Measurements from ENCODE around the gene C2orf74.
"Not testable (repeated sequence)": the region's sequence is repeated elsewhere in the genome, so short reads cannot be mapped to it uniquely, and the experiment has no call there.

The C2orf74 gene

DNA sequence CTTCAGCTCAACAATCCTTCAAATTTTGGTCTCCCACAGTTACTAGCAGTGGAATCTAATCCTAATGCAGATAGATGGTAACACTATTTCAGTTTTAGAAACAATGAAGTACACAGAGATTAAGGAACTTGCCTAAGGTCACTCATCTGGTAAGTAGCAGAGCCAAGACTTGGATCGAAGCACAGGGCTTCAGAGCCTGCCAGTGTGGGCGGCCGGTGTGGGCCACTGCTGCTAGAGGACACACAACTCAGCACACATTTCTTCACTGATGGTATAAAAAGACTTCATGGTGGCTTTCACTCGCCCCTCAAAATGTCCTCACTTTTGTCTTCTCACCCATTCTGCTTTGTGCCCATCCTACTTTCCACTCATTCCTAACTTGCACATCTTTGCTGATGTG is 11.1 kb downstream of the C2orf74 start:
- DNase-seq (ENCODE audit: low read depth in 2 of 2): no peak

DNA sequence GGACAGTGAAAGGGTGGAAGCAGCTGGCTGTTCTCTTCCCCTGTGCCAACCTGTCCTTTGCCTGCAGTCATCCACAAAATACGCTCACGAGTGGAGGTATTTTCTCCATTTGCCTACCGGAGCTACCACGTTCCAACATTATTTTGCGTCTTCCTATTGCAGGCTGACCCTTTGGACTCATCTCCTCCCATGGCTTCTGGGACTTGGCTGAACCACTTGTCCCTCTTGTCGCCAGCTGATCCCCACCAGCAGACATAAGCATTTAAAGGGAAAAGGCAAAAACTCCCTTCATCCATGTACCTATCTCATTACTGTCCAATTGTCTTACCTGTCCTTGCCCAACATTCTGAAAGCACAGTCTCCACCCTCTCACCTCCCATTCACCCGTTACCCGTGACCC is 13.0 kb downstream of the C2orf74 start:
- DNase-seq (ENCODE audit: low read depth in 2 of 2): no peak

DNA sequence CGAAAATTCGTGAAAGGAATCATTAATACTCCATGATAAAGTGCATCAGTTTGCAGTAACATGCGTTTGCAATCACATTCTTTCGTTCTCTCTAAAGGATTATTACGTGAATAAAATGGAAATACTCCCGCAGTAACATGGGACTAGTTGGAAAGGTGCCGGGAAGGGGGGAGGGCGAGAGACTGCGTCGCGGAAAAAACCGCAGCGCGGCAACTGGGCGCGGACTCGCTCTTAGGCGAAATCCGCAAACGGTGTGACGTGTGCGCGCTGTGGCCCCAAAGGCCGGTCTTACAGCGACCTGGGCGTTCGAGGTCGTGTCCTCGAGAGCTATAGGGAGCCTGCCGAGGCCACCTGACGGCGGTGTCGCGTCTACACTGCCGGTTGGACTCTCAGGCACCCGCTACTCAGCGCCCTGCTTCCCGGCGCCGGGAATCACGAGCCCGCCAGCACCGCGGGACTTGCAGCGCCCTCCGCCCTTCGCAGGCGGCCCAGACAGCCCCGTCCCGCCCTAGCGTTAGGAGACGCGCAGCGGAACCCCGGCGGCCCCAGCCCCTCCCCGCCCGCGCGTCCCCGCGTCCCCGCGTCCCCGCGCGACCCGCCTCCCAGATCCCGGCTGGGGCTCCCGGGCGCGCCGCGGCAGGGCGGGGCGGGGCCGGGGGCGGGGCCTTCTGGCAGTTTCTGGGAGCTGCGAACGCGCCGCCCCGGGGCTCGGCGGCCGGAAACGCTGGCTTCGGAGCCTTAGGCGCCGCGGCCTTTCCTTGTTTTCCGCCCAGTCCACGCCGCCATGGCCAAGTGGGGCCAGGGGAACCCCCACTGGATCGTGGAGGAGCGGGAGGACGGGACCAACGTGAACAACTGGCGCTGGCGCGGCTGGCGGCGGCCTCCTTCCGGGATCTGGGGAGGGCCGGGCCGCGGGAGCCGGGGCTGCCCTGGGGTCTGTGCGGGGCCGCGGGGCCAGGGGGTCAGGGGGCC is 15.1 kb downstream of the C2orf74 start:
- peak; percentile 86 to 89 for DNase-seq (ENCODE audit: low read depth in 2 of 2)

DNA sequence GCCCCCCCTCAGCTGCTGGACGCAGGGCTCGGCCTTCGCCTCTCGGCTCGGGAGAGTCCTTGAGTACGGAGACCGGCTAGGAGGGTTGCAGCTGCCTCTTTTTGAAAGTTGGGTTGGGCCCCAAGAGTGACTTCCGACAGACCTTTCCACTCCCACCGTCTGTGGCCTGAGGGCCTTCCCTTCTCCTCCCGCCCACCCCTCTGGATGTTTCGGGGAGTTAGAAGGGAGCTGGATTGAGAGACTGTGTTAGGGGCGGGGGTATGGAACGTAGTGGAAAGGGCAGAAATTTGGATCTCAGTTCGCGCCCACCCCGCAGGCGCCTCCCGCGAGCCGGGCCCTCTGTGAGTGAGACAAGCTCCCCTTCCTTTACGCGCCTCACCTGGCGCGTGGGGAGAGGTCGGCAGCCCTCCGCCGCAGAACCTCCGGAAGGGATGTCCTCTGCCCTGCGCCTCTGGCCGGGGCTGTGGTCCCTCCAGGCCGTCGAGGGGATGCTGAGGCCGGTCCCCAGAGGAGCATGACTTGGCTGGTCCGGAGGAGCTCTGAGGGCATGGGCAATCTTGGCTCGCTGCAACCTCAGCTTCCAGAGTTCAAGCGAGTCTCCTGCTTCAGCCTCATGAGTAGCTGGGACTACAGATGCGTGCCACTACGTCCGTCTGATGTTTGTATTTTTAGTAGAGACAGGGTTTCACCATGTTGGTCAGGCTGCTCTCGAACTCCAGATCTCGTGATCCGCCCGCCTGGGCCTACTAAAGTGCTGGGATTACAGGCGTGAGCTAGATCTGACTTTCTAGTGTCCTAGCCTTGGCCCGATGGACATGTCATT is 15.9 kb downstream of the C2orf74 start:
- peak in 1 of 2 donors; percentile 11 for DNase-seq (ENCODE audit: low read depth in 2 of 2)

DNA sequence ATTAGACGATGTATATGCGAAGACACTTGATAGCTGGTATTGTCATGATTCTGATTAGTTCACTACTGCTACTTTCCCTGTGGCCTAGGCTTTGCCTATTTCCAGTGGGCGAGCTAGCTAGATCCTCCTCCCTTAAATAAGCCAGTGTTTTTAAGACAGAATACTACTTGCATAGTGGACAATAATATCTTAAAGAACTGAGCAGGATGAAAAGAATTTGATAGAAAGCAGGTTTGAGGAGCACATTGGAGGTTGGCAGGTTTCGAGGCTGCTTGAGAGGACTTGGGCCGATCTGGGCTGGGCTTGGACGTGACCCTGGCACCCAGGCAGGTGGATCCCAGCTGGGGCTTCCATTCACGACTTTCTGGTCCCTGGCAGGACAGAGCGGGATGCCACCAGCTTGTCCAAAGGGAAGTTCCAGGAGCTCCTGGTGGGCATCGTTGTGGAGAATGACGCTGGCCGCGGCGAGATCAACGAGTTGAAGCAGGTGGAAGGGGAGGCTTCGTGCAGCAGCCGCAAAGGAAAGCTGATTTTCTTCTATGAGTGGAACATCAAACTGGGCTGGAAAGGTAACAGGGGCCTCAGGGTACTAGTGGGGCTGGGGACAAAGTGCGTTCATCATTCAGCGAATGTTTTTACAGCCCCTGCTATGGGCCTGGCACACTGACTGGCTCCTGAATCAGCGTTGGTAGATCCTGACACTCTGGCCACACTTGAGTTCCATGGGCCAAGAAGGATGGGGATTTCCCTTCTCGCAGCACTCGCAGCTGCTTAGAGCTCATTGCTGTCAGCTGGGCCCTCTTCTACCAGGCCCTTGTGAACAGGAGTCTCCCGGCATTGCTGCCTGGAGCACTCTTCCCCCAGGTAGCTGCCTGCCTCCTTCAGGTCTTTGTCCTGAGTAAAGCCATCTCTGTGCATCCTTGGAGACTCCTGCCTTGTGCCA is 16.9 kb downstream of the C2orf74 start:
- no peak for DNase-seq (ENCODE audit: low read depth in 2 of 2)

DNA sequence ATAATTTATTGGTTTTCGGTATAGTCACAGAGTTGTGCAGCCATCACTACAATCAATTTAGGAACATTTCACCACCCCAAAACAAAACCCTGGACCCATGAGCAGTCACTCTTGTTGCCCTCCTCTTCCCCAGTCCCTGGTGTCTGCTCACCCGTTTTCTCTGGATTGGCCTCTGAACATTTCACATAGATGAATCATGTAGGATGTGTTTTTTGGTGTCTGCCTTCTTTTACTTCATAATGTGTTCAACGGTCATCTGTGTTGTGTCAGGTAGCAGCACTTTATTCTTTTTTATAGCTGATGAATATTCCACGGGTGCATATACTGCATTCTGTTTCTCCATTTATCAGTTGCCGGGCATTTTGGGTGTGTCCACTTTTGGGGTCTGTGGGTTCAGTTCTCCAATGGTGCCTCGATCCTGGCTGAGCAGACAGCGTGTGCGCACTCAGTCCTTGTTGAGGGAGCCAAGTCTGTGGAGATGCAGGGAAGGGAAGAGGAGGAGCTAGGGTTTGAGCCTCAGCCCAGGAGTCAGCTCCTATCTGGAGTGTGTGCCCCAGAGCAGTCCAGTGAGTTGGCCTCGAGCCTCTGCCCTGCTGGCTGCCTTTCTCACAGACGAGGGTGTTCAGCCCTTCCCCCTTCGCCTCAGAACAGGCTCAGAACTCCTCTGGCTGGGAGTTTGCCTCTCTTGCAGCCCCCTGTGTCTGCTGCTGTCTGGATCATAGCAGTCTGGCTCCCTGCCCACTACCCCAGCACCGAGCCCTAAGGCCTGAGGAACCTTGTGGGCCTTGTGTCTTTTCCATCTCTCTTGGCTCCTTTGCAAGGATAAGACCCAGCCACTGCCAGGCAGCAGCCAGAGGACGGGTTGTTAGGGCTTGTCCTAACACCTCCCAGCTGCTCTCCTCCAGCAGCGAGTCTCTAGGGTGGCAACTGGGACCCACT is 18.0 kb downstream of the C2orf74 start:
- no peak for DNase-seq (ENCODE audit: low read depth in 2 of 2)

DNA sequence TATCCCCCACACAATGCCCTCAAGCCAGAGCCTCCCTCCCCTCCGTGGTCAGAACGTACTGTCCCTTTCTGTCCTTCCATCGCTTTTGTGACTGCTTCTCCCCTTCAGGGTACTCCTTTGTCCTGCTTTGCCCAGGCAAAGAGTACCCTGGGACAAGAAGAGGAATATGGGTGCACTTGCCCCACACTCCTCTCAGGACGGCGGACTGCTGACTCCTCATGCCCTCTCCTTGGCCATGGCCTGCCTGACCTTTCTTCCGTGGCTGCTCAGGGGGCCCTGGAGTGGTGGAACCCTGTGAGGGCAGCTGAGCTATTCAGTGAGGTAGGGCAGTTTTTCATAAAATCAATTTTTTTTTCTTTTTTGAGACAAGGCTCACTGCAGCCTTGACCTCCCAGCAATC is 18.7 kb downstream of the C2orf74 start:
- no peak for DNase-seq (ENCODE audit: low read depth in 2 of 2)

DNA sequence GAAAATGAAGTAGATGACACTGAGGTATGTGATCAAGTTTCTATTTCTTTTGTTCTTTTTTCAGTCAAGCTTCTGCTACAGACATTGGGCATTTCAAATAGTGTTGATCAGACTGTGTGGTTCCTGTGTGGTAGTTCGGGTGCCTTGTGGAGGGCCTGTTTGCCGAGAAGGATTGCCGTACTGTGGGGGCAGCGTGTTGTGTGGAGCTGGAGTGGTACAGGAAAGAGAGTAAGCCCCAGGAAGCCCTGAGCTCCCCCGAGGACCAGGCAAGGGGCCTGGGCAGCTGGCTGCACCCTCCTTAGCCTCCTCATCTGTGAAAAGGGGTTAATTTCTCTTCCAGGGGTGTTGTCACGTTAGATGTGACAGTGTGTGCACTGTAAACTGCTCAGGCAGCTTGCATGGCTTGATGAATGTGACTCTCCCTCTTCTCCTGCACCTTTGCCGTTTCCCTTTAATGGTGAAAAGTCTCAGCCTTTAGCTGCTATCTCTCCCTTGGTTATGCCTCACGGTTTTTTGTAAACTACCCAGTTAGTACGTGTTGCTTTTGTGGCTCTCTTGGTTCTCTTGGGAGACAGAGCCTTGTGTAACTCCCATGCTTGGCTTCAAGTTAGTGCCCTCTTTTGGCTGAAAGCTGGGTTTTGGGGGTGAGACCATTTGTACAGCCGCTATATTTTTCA is 19.5 kb downstream of the C2orf74 start:
- no peak for DNase-seq (ENCODE audit: low read depth in 2 of 2)

DNA sequence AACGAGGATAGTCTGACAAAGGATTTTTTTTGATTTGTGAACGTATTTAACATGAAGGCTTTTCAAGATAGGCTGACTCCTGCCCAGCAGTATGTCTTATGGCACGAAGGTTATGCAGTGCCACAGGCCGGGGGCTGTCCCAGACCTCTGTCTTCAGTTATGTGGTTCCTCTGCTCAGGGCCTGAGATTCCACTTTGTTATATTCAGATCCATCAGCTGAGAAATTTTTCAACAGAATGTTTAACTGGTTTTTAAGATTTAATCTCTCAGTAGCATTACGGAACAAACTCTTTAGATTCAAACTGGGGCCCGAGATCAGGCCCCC is 20.0 kb downstream of the C2orf74 start:
- no peak for DNase-seq (ENCODE audit: low read depth in 2 of 2)

DNA sequence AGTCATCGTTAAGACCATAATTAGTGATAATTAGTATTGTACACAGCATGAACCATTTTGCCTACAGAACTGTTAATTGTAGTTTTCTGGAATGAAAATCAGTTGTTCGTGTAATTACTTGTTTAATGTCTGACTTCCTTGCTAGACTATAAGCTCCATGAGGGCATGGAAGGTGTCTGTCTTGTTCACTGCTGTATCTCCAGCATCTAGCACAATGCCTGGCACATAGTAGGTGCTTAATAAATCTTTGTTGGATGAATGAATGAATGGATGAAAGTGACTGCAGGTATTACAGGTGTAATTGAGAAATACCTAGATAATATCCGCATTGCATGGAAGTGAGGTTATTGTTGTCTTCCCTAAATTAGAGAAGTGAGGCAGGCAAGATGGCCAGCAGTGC is 21.8 kb downstream of the C2orf74 start:
- DNase-seq (ENCODE audit: low read depth in 2 of 2): no peak

DNA sequence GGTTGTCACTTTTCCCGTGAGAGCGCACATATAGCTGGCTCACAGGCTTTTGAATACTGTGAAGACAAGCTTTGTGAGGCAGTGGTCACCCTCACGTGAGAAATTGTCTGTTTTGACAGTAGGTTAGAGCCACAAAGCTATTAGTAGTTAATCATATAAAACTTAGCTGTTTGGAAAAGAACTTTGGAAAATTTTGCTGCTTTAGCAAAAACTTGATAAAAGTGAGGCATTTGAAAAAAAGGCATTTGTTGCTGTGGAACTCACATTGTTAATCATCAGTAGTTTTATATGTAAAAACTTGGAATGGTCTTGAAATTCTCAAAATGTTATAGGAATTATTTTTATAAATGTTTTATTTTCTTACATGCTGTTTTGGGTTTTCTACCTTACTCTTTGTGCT is 22.3 kb downstream of the C2orf74 start:
- DNase-seq (ENCODE audit: low read depth in 2 of 2): no peak

DNA sequence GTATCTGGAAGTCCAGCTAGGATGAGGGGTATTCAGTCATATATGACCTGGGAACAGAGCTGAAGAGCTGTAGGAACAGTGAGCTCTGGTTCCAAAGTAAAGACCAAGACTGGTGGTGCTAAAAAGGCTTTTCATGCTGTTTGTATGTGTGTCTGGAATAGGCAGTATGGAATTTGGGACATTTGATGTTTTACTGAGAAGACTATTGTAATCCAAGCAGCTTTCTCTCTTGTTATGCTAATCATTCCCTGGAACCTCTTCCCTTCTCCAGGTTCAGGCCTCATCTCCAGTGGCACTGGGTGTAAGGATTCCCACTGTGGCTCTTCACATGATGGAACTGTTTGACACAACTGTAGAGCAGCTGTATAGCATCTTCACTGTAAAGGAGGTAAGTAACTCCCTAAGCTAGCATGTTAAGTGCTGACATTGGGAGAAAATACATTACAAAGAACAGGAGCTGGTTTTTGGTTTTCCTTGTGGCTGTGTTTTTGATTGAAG is 23.3 kb downstream of the C2orf74 start:
- DNase-seq (ENCODE audit: low read depth in 2 of 2): no peak

DNA sequence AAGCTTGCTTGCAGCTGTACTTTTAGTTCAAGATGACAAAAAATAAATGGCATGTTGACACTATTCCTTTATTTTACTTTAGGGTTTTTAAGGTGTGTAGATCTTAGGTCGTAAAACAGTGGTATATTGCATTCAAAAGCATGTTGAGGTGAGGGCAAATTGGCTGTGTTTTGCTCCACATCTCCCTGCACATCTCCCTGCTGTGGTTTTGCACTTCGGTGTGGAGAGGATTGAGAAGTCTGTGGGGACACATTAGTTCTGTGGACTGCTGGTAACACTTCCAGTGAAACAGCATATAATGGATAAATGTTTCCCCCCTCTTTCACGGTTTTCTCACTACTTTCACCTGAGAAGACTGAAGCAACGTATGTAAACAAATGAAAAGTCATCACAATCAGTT is 25.1 kb downstream of the C2orf74 start:
- DNase-seq (ENCODE audit: low read depth in 2 of 2): no peak

DNA sequence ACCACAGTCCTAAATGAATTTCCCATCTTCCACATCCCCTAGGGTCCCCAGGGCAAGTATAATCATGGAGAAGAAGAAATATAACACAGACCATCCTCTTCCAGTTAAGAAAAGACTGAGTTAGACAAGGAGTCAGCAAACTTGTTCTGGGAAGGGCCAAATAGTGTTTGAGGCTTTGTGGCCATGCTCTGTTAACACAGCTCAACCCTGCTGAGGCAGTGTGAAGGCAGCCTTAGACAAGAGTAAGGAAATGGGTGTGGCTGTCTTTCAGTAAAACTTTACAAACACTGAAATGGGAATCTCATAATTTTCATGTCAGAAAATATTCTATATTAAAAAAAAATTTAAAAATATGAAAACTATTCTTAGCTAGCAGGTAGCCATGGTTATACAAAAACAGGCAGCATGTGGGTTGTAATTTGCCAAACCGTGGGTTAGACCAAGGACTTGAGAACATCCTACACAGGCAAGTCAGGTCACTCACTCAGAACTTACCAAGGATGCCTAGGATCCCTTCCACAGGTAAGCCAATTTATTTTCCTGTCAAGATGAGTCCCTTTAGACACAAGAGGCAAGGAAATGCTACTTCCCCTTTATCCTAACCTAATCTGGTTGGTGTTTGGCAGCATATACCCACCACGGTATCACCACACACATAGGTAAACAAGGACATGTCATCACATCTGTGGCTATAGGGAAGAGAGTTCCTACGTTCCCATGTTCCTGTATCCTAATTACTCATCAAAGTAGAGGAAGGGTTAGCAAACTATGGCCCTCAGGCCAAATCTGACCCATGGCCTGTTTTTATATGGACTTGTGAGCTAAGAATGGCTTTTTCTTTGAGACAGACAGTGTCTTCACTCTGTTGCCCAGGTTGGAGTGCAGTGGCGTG is 31.9 kb downstream of the C2orf74 start:
- no peak for DNase-seq (ENCODE audit: low read depth in 2 of 2)

DNA sequence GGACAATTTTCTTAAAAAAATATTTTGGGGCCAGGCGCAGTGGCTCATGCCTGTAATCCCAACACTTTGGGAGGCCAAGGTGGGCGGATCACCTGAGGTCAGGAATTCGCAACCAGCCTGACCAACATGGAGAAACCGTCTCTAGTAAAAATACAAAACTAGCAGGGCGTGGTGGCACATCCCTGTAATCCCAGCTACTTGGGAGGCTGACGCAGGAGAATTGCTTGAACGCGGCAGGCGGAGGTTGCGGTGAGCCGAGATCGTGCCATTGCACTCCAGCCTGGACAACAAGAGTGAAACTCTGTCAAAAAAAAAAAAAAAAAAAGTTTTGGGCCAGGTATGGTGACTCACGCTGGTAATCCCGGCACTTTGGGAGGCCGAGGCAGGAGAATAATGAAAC is 32.7 kb downstream of the C2orf74 start:
- not testable (repeated sequence) for DNase-seq (ENCODE audit: low read depth in 2 of 2)

DNA sequence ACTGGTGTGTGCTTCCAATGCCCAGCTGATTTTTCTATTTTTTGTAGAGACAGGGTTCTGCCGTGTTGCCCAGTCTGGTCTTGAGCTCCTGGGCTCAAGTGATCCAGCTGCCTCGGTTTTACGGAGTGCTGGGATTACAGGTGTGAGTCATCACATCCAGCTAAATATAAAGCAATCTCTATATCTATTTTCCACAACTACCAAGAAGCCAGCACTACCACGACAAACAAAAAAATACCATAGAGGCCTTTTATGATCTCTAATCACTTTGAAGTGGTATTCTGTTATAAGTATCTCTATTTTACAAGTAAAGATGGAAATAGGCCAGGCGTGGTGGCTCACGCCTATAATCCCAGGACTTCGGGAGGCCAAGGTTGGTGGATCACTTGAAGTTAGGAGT is 34.7 kb downstream of the C2orf74 start:
- DNase-seq (ENCODE audit: low read depth in 2 of 2): no peak

DNA sequence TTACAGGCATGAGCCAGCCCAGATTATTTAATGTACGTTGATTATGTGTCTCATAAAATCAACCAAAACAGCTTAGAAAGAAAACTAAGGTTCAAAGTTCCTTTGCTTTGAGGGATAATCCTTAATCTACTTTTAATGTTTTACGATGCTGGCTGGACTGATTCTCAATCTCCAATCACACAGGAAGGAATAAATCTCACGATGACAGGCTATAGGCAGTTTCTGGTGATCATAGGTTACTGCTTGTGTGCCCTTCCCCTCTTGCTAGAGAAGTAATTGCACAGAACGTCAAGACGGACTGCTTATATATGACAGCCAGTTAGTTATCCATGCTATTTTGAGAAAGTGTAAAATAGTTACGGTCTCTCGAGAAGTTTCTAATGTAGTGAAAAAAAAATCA is 43.1 kb downstream of the C2orf74 start:
- DNase-seq (ENCODE audit: low read depth in 2 of 2): no peak

DNA sequence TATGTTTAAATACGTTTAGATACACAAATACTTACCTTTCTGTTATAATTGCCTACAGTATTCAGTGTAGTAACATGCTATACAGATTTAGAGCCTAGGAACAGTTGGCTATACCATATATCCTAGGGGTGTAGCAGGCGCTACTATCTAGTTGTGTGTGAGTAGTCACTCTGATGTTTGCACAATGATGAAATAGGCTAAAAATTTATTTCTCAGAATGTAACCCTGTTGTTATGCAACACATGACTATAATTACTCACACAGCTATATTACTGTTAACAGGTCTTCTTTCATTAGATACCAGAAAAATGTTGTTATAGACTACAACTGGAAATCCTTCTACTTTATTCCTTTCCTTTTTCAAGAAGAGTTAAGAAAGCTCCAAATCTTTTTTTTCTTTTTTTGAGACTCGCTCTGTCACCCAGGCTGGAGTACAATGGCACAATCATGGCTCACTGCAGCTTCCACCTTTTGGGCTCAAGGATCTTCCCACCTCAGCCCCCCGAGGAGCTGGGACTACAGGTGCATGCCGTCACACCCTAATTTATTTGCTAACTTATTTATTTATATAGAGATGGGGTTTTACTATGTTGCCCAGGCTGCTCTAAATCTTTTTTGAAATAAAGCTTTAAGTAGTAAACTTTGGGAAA is 48.5 kb downstream of the C2orf74 start:
- no peak for DNase-seq (ENCODE audit: low read depth in 2 of 2)

All from stimulated activated CD8-positive, alpha-beta memory T cell treated with anti-CD3 and anti-CD28 coated beads, Interleukin-2, amount 100 ng/mL, for 1 hour (primary cell).